ENCODE measurements around the gene CA6. TPM values are rescaled to one million over a fixed set of nuclear protein-coding genes. Genes with fewer than 3 reads are reported as not detected.
A peak's percentile ranks its signal among the peaks of the same experiment; 100 is the strongest.

Gene CA6
- polyA plus RNA-seq, 2 donors = 0.06 TPM; not detected in 1

DNA sequence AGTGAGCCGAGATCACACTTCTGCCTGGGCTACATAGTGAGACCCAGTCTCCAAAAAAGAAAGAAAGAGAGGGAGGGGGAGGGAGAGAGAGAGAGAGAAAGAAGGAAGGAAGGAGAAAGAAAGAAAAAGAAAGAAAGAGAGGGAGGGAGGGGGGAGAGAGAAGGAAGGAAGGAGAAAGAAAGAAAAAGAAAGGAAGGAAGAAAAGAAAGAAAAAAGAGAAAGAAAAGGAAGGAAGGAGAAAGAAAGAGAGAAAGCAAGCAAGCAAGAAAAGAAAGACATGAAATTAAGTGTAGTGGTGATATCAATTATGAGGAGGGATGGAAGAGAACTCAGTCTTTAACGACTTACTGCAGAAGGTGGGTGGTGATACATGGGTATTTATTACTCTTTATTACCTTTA, 38.5 kb downstream of the CA6 start:
- no peaks in the 10 kb centered on the region for H3K27me3 ChIP-seq (ENCODE audit: control insufficient read depth in 1 of 2, insufficient read depth in 2 of 2, low read length in 2 of 2)
- no peak overlapping the region for H3K27ac ChIP-seq (ENCODE audit: low read depth in 2 of 2, low read length in 1 of 2)
- no peak overlapping the region for H3K4me3 ChIP-seq (ENCODE audit: low read depth in 1 of 2, low read length in 2 of 2)
- H3K36me3 ChIP-seq (ENCODE audit: control insufficient read depth in 2 of 2, insufficient read depth in 2 of 2, low read length in 1 of 2) = no peaks in the 10 kb centered on the region
- WGBS, 2 donors = 78 to 88% methylated on average over 2 of the region's 2 CpGs
- peaks cover 0 to 4% of the 10 kb centered on the region in 2 donors for H3K4me1 ChIP-seq (ENCODE audit: control insufficient read depth in 2 of 2, insufficient read depth in 2 of 2, low read length in 1 of 2)
- no peaks in the 10 kb centered on the region for H3K9me3 ChIP-seq (ENCODE audit: control insufficient read depth in 2 of 2, insufficient read depth in 1 of 2, low read depth in 1 of 2, low read length in 1 of 2)

DNA sequence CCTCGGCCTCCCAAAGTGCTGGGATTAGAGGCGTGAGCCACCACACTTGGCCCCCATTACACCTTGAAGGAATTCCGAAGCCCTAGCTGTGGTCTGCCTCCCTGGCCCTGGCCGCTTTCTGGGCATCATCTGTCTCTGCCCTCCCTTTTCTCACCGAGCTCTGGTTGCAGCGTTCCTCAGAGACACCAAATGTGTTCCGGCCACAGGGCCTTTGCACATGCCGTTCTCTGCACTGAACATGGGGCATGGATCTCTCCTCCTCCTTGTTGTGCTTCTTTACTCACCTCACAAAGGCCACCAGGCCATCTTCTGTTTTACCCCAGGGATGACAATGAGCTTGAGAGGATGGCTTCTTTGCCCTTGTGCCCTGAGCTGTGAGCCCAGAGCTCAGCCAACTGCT, 39.3 kb downstream of the CA6 start:
- 80 to 84% methylated on average over 8 of the region's 8 CpGs for WGBS, 2 donors
- H3K27ac ChIP-seq (ENCODE audit: low read depth in 2 of 2, low read length in 1 of 2) = no peak overlapping the region
- H3K4me1 ChIP-seq (ENCODE audit: control insufficient read depth in 2 of 2, insufficient read depth in 2 of 2, low read length in 1 of 2) = peaks cover 0 to 4% of the 10 kb centered on the region in 2 donors

DNA sequence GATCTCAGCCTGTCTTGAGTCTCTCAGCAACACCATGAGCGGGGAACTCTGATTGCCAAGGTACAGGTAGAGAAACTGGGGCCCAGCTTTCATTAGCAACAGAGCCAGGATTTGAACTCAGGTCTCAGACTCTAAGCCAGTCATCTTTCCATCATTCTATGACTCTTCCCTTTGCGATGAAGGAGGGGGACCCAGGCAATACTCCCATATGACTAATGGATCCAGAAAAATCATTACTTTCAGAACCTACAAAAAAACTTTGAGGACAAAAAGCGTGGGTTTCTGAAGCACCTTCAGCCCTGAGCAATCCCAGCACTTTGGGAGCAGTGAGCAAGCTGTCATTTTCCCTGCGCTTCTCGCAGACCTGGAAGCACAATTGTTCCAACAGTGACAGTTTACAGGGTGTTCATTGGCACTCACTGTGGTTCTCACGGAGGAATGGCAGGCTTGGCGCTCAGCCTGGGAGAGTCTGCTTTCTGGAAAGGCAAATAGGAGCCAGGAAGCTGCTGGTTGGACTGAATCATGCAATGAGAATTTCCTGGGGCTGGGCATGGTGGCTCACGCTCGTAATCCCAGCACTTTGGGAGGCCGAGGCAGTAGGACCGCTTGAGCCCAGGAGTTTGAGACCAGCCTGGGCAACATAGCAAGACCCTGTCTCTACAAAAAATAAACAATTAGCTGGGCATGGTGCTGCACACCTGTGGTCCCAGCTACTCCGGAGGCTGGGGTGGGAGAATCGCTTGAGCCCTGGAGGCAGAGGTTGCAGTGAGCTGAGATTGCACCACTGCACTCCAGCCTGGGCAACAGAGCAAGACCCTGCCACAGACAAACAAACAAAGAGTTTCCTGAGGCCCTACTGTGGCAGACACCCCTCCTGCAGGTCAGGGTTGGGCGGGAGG, 40.5 kb downstream of the CA6 start:
- Histone ChIP-seq H3K27ac (ENCODE audit: low read depth in 2 of 2, low read length in 1 of 2) (peak overlapping the region; percentile 83 to 86), H3K9me3 (ENCODE audit: control insufficient read depth in 2 of 2, insufficient read depth in 1 of 2, low read depth in 1 of 2, low read length in 1 of 2) (no peaks in the 10 kb centered on the region), H3K36me3 (ENCODE audit: control insufficient read depth in 2 of 2, insufficient read depth in 2 of 2, low read length in 1 of 2) (no peaks in the 10 kb centered on the region), H3K27me3 (ENCODE audit: control insufficient read depth in 1 of 2, insufficient read depth in 2 of 2, low read length in 2 of 2) (no peaks in the 10 kb centered on the region), H3K4me1 (ENCODE audit: control insufficient read depth in 2 of 2, insufficient read depth in 2 of 2, low read length in 1 of 2) (peaks cover 0 to 4% of the 10 kb centered on the region in 2 donors), H3K4me3 (ENCODE audit: low read depth in 1 of 2, low read length in 2 of 2) (no peak overlapping the region)
- WGBS, 2 donors = 42 to 51% methylated on average over 14 of the region's 14 CpGs

More for the DNA sequence above, 39.3 kb downstream of the CA6 start:
- no peaks in the 10 kb centered on the region for H3K36me3 ChIP-seq (ENCODE audit: control insufficient read depth in 2 of 2, insufficient read depth in 2 of 2, low read length in 1 of 2)
- H3K9me3 ChIP-seq (ENCODE audit: control insufficient read depth in 2 of 2, insufficient read depth in 1 of 2, low read depth in 1 of 2, low read length in 1 of 2) = no peaks in the 10 kb centered on the region
- no peak overlapping the region for H3K4me3 ChIP-seq (ENCODE audit: low read depth in 1 of 2, low read length in 2 of 2)
- no peaks in the 10 kb centered on the region for H3K27me3 ChIP-seq (ENCODE audit: control insufficient read depth in 1 of 2, insufficient read depth in 2 of 2, low read length in 2 of 2)

DNA sequence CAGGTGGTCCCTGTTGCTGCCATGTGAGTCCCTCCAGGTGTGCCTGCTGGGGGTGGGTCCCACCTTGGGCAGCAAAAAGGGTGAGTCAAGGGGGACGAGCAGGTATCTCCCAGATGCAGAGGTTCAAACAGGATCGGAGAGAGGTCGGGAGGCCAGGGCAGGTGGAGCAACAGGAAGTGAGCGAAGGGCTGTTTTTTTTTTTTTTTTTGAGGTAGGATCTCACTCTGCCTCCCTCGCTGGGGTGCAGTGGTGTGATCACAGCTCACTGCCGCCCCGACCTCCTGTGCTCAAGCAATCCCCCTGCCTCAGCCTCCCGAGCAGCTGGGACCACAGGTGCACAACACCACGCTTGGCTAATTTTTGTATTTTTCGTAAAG, 41.1 kb downstream of the CA6 start:
- peaks cover 0 to 4% of the 10 kb centered on the region in 2 donors for H3K4me1 ChIP-seq (ENCODE audit: control insufficient read depth in 2 of 2, insufficient read depth in 2 of 2, low read length in 1 of 2)
- no peaks in the 10 kb centered on the region for H3K27me3 ChIP-seq (ENCODE audit: control insufficient read depth in 1 of 2, insufficient read depth in 2 of 2, low read length in 2 of 2)
- no peaks in the 10 kb centered on the region for H3K36me3 ChIP-seq (ENCODE audit: control insufficient read depth in 2 of 2, insufficient read depth in 2 of 2, low read length in 1 of 2)
- H3K9me3 ChIP-seq (ENCODE audit: control insufficient read depth in 2 of 2, insufficient read depth in 1 of 2, low read depth in 1 of 2, low read length in 1 of 2) = no peaks in the 10 kb centered on the region
- no peak overlapping the region for H3K4me3 ChIP-seq (ENCODE audit: low read depth in 1 of 2, low read length in 2 of 2)
- WGBS, 2 donors = 88 to 89% methylated on average over 10 of the region's 10 CpGs
- H3K27ac ChIP-seq (ENCODE audit: low read depth in 2 of 2, low read length in 1 of 2) = peak overlapping the region; percentile 34 to 69

DNA sequence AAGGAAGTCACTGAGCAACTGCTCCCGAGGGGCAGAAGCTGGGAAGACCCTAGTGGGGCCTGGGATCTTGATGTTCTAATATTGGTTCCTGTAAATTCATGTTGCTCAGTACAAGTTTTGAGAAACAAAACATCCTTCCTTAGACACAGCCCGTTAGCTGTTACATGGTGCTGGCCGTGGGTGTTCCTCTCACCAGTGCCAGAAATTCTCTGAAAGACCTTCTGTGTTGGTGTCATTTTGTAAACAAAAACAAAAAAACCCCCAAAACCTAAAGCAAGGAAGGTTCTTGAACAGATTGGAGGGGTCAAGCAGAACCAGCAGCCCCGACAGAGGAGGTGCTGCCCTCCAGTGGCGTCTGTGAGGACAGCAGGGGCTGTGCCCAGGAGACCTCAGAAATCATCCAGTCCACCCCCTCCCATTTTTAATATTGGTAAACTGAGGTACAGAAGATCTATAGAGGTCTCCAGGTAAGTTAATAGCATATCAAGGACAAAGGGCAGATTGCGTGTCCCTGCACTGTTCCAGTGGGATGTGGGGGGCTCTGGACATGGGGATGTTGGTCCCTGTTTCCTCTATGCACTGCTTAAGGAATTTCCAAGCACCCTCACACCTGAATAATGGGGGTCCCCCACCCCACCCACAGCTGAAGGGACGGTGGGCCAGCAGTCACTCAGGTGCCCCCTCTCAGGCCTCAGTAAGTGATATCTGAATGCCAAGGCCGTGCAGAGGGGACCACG, 42.4 kb downstream of the CA6 start:
- H3K36me3 ChIP-seq (ENCODE audit: control insufficient read depth in 2 of 2, insufficient read depth in 2 of 2, low read length in 1 of 2) = no peaks in the 10 kb centered on the region
- peaks cover 0 to 4% of the 10 kb centered on the region in 2 donors for H3K4me1 ChIP-seq (ENCODE audit: control insufficient read depth in 2 of 2, insufficient read depth in 2 of 2, low read length in 1 of 2)
- no peaks in the 10 kb centered on the region for H3K9me3 ChIP-seq (ENCODE audit: control insufficient read depth in 2 of 2, insufficient read depth in 1 of 2, low read depth in 1 of 2, low read length in 1 of 2)
- H3K27ac ChIP-seq (ENCODE audit: low read depth in 2 of 2, low read length in 1 of 2) = peak overlapping the region in 1 of 2 donors; percentile 54
- H3K4me3 ChIP-seq (ENCODE audit: low read depth in 1 of 2, low read length in 2 of 2) = no peak overlapping the region
- H3K27me3 ChIP-seq (ENCODE audit: control insufficient read depth in 1 of 2, insufficient read depth in 2 of 2, low read length in 2 of 2) = no peaks in the 10 kb centered on the region
- 34% methylated on average over 9 of the region's 9 CpGs for WGBS, 2 donors

DNA sequence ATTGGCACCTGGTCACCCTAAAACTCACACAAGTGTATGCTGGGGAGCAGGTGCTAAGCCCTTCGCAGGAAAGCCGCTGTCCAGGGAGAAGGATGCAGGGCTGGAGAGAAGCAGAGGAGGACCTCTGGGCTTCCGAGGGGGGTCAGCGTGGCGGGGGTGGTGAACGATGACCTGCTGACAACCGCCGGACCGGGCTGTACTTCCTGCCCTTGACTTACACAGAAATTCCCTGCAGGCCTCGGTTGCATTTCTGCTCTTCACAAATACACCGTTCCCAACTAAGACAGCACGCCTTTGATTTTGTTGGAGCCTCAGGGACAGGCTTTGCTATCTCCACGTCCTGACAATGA, 42.9 kb downstream of the CA6 start:
- Histone ChIP-seq H3K36me3 (ENCODE audit: control insufficient read depth in 2 of 2, insufficient read depth in 2 of 2, low read length in 1 of 2) (no peaks in the 10 kb centered on the region), H3K27me3 (ENCODE audit: control insufficient read depth in 1 of 2, insufficient read depth in 2 of 2, low read length in 2 of 2) (no peaks in the 10 kb centered on the region), H3K4me1 (ENCODE audit: control insufficient read depth in 2 of 2, insufficient read depth in 2 of 2, low read length in 1 of 2) (peaks cover 0 to 4% of the 10 kb centered on the region in 2 donors), H3K27ac (ENCODE audit: low read depth in 2 of 2, low read length in 1 of 2) (no peak overlapping the region), H3K9me3 (ENCODE audit: control insufficient read depth in 2 of 2, insufficient read depth in 1 of 2, low read depth in 1 of 2, low read length in 1 of 2) (no peaks in the 10 kb centered on the region), H3K4me3 (ENCODE audit: low read depth in 1 of 2, low read length in 2 of 2) (no peak overlapping the region)
- WGBS, 2 donors = 82 to 84% methylated on average over 13 of the region's 13 CpGs

DNA sequence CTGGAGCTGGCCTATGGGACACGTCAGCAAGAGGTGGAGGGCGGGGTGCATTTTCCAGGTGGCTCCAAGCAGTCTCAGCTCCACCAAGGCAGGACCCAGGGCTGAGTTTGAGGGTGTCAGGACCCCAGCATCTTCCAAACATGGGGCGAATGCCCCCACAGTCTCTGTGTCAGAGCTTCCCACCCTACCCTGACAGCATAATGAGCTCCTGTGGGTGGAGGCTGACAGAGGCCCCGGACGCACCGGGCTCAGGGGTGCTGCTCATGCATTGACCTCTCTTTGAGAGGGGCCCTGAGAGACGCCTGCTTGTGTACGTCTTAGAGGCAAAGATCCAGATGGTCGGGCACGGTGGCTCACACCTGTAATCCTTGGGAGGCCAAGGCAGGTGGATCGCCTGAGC, 43.4 kb downstream of the CA6 start:
- WGBS, 2 donors = 91 to 93% methylated on average over 11 of the region's 11 CpGs
- H3K27me3 ChIP-seq (ENCODE audit: control insufficient read depth in 1 of 2, insufficient read depth in 2 of 2, low read length in 2 of 2) = no peaks in the 10 kb centered on the region
- H3K27ac ChIP-seq (ENCODE audit: low read depth in 2 of 2, low read length in 1 of 2) = no peak overlapping the region
- H3K4me3 ChIP-seq (ENCODE audit: low read depth in 1 of 2, low read length in 2 of 2) = no peak overlapping the region
- peaks cover 0 to 4% of the 10 kb centered on the region in 2 donors for H3K4me1 ChIP-seq (ENCODE audit: control insufficient read depth in 2 of 2, insufficient read depth in 2 of 2, low read length in 1 of 2)
- no peaks in the 10 kb centered on the region for H3K9me3 ChIP-seq (ENCODE audit: control insufficient read depth in 2 of 2, insufficient read depth in 1 of 2, low read depth in 1 of 2, low read length in 1 of 2)
- no peaks in the 10 kb centered on the region for H3K36me3 ChIP-seq (ENCODE audit: control insufficient read depth in 2 of 2, insufficient read depth in 2 of 2, low read length in 1 of 2)

DNA sequence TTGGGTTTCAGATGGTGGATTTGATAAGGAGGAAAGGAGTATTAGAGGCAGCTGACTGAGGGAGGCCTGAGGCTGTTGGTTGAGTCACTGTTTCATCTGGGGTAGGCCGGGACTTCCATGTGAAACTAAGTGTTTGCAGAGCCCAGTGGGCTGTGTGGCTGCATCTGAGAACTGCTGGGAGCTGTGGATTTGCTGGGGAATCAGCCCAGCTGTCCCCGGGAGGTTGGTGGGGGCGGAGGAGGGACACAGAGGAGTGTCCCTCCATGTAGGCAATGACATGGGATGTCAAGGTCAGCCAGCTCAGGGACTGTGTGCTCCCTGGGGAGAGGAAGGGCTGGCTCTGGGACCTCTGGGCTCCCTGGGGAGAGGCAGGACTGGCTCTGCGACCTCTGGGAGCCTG, 44.2 kb downstream of the CA6 start:
- Histone ChIP-seq H3K9me3 (ENCODE audit: control insufficient read depth in 2 of 2, insufficient read depth in 1 of 2, low read depth in 1 of 2, low read length in 1 of 2) (no peaks in the 10 kb centered on the region), H3K36me3 (ENCODE audit: control insufficient read depth in 2 of 2, insufficient read depth in 2 of 2, low read length in 1 of 2) (no peaks in the 10 kb centered on the region), H3K4me1 (ENCODE audit: control insufficient read depth in 2 of 2, insufficient read depth in 2 of 2, low read length in 1 of 2) (peaks cover 0 to 4% of the 10 kb centered on the region in 2 donors), H3K27me3 (ENCODE audit: control insufficient read depth in 1 of 2, insufficient read depth in 2 of 2, low read length in 2 of 2) (no peaks in the 10 kb centered on the region), H3K4me3 (ENCODE audit: low read depth in 1 of 2, low read length in 2 of 2) (no peak overlapping the region), H3K27ac (ENCODE audit: low read depth in 2 of 2, low read length in 1 of 2) (no peak overlapping the region)
- 73 to 81% methylated on average over 4 of the region's 4 CpGs for WGBS, 2 donors

DNA sequence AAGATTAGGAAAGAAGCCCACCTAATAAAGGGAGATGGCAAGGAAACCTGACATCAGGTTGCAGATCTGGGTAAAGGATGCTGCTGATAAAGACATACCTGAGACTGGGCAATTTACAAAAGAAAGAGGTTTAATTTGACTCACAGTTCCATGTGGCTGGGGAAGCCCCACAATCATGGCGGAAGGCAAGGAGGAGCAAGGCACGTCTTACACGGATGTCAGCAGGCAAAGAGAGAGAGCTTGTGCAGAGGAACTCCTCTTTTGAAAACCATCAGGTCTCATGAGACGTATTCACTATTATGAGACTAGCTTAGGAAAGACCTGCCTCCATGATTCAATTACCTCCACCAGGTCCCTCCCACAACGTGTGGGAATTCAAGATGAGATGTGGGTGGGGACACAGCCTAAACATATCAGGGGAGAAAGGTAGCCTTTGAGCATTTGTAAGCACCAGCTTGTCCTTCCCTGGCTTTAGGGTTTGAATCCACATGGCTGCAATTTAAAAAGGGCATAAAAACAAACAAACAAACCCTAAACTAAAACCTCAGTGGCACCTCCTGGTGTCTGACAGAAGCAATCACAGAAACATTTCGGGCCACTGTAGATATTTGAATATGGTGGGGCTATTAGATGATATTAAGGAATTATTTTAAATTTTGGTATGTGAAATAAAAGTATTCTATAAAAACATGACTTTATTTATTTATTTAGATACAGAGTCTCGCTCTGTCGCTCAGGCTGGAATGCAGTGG, 47.4 kb downstream of the CA6 start:
- no peak overlapping the region for H3K4me3 ChIP-seq (ENCODE audit: low read depth in 1 of 2, low read length in 2 of 2)
- H3K27ac ChIP-seq (ENCODE audit: low read depth in 2 of 2, low read length in 1 of 2) = no peak overlapping the region
- 91% methylated on average over 8 of the region's 8 CpGs for WGBS, 2 donors

More for the DNA sequence above, 47.4 kb downstream of the CA6 start:
- Histone ChIP-seq H3K36me3 (ENCODE audit: control insufficient read depth in 2 of 2, insufficient read depth in 2 of 2, low read length in 1 of 2) (no peaks in the 10 kb centered on the region), H3K9me3 (ENCODE audit: control insufficient read depth in 2 of 2, insufficient read depth in 1 of 2, low read depth in 1 of 2, low read length in 1 of 2) (no peaks in the 10 kb centered on the region), H3K27me3 (ENCODE audit: control insufficient read depth in 1 of 2, insufficient read depth in 2 of 2, low read length in 2 of 2) (no peaks in the 10 kb centered on the region), H3K4me1 (ENCODE audit: control insufficient read depth in 2 of 2, insufficient read depth in 2 of 2, low read length in 1 of 2) (peaks cover 0 to 2% of the 10 kb centered on the region in 2 donors)
